OCI-LY1 (cell line): ENCODE measurements around the gene CHMP4B.

ENCODE experiments used
- H2AFZ ChIP-seq: fragments of 200-600 bp; sonication (generic), shearing (Covaris generic); 2 replicates; pipeline ENCODE4 v1.6.0; 2014; ENCODE audit warnings: antibody characterized with exemption, mild to moderate bottlenecking, low read length
- H3F3A ChIP-seq: fragments of 200-600 bp; sonication (generic), shearing (Covaris generic); 2 replicates; pipeline ENCODE4 v1.6.0; 2014; ENCODE audit warnings: mild to moderate bottlenecking, antibody characterized with exemption, low read length, moderate library complexity; ENCODE audit not compliant: insufficient read depth
- H3K27ac ChIP-seq: fragments of 200-600 bp; sonication (generic); 2 replicates; pipeline ENCODE4 v1.5.1; 2014; ENCODE audit warnings: low read length, mixed run types, mild to moderate bottlenecking, low read depth; ENCODE audit not compliant: poor library complexity, severe bottlenecking
- H3K27me3 ChIP-seq: fragments of 200-600 bp; sonication (generic); 2 replicates; pipeline ENCODE4 v1.6.0; 2014; ENCODE audit warnings: antibody characterized with exemption, mild to moderate bottlenecking, low read length, moderate library complexity; ENCODE audit not compliant: insufficient read depth
- H3K36me3 ChIP-seq: fragments of 200-600 bp; sonication (generic); 2 replicates; pipeline ENCODE4 v1.6.1; 2014; ENCODE audit warnings: mild to moderate bottlenecking, antibody characterized with exemption, low read length, moderate library complexity, mixed read lengths; ENCODE audit not compliant: insufficient read depth
- H3K4me1 ChIP-seq: fragments of 200-600 bp; sonication (generic); 2 replicates; pipeline ENCODE4 v1.5.1; 2014; ENCODE audit warnings: mild to moderate bottlenecking, low read length, moderate library complexity; ENCODE audit not compliant: insufficient read depth, severe bottlenecking
- H3K4me2 ChIP-seq: fragments of 200-600 bp; sonication (generic), shearing (Covaris generic); 2 replicates; pipeline ENCODE4 v1.6.1; 2014; ENCODE audit warnings: low read length
- H3K4me3 ChIP-seq: fragments of 200-600 bp; sonication (generic); 2 replicates; pipeline ENCODE4 v1.5.1; 2014; ENCODE audit warnings: low read length, low read depth, mild to moderate bottlenecking, mixed read lengths; ENCODE audit not compliant: poor library complexity, severe bottlenecking
- H3K79me2 ChIP-seq: fragments of 200-600 bp; shearing (Covaris generic); 2 replicates; pipeline ENCODE4 v1.6.1; 2016; ENCODE audit warnings: mixed run types, low read length, mixed read lengths; ENCODE audit not compliant: insufficient read depth
- H3K9ac ChIP-seq: fragments of 200-600 bp; sonication (generic), shearing (Covaris generic); 2 replicates; pipeline ENCODE4 v1.6.1; 2014; ENCODE audit warnings: mild to moderate bottlenecking, low read length, mixed read lengths
- H3K9me2 ChIP-seq: fragments of 200-600 bp; sonication (generic), shearing (Covaris generic); 2 replicates; pipeline ENCODE4 v1.6.1; 2014; ENCODE audit warnings: low read depth, mild to moderate bottlenecking, low read length, mixed read lengths
- H3K9me3 ChIP-seq: fragments of 200-600 bp; shearing (Covaris generic); 2 replicates; pipeline ENCODE4 v1.6.1; 2014; ENCODE audit warnings: low read length, mixed read lengths
- H4K20me1 ChIP-seq: fragments of 200-600 bp; sonication (generic), shearing (Covaris generic); 2 replicates; pipeline ENCODE4 v1.6.0; 2016; ENCODE audit warnings: mild to moderate bottlenecking, low read length; ENCODE audit not compliant: insufficient read depth
- EZH2 ChIP-seq: fragments of 200-600 bp; sonication (generic), shearing (Covaris generic); IDR thresholded peaks from 2 replicates; pipeline ENCODE4 v1.8.0; 2017; ENCODE audit warnings: borderline replicate concordance, mixed run types, mild to moderate bottlenecking, antibody characterized with exemption, low read length, moderate library complexity, mixed read lengths
- TF ChIP-seq, protein P1 (sequence below): fragments of 200-600 bp; sonication (generic), shearing (Covaris generic); IDR thresholded peaks from 2 replicates; pipeline ENCODE4 v1.5.1; 2017; ENCODE audit warnings: mild to moderate bottlenecking, antibody characterized with exemption, low read length, moderate library complexity, mixed read lengths

The CHMP4B gene

GRCh38 chr20:33828326-33828844 is 17.2 kb downstream of the CHMP4B start:
- H3K9ac ChIP-seq: peak overlapping the region; percentile 33; the same call in 1 of the 2 replicates
- H3K4me2 ChIP-seq: peak overlapping the region; percentile 32

DNA sequence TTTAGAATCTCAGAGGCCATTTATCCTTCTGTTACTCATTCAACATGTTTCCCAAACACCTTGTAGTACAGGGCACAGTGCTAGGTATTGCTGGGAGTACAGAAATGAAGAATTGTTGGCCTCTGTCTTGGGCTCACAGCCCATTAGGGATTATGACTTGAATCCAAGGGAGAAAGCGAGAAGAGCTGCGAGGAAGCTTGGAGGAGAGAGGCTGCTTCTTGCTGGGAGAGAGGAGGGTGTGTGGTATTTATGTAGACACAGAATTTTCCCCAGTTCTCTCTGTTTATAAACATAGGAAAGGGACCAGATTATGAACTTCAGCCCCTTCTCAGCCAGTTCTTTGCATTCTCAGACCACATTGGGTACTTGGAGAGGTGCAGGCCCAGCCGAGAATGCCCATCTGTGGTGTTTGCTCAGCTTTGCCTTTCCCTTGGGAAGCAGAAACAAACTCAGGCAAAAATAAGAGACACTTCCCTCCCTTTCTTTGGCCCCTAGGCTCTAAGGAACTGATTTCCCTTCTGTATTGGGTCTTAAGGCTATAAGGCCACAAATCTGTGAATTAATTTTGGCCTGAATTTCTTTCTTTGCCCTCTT is 17.9 kb downstream of the CHMP4B start:
- Histone ChIP-seq H2AFZ (no peak overlapping the region), H3K4me3 (no peak overlapping the region), H3K9ac (peak overlapping the region; percentile 33; the same call in 1 of the 2 replicates), H3K9me2 (no peaks in the 10 kb centered on the region), H3K36me3 (peaks cover 24% of the 10 kb centered on the region), H3K27ac (peak overlapping the region; percentile 70), H3K4me2 (peak overlapping the region; percentile 32; the same call in 1 of the 2 replicates), H3K9me3 (no peaks in the 10 kb centered on the region), H3K4me1 (peaks cover 31% of the 10 kb centered on the region), H4K20me1 (no peaks in the 10 kb centered on the region), H3K79me2 (peaks cover 37% of the 10 kb centered on the region), H3K27me3 (no peaks in the 10 kb centered on the region), H3F3A (no peaks in the 10 kb centered on the region)
- TF ChIP-seq, protein P1, sequence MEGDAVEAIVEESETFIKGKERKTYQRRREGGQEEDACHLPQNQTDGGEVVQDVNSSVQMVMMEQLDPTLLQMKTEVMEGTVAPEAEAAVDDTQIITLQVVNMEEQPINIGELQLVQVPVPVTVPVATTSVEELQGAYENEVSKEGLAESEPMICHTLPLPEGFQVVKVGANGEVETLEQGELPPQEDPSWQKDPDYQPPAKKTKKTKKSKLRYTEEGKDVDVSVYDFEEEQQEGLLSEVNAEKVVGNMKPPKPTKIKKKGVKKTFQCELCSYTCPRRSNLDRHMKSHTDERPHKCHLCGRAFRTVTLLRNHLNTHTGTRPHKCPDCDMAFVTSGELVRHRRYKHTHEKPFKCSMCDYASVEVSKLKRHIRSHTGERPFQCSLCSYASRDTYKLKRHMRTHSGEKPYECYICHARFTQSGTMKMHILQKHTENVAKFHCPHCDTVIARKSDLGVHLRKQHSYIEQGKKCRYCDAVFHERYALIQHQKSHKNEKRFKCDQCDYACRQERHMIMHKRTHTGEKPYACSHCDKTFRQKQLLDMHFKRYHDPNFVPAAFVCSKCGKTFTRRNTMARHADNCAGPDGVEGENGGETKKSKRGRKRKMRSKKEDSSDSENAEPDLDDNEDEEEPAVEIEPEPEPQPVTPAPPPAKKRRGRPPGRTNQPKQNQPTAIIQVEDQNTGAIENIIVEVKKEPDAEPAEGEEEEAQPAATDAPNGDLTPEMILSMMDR: no peak
- TF ChIP-seq EZH2: no peak

More at GRCh38 chr20:33828326-33828844, 17.2 kb downstream of the CHMP4B start:
- H3K27me3 ChIP-seq: no peaks in the 10 kb centered on the region
- no peak for TF ChIP-seq EZH2
- TF ChIP-seq, protein P1: no peak
- no peaks in the 10 kb centered on the region for H3K9me3 ChIP-seq
- peaks cover 31% of the 10 kb centered on the region for H3K4me1 ChIP-seq
- no peaks in the 10 kb centered on the region for H3F3A ChIP-seq
- H3K9me2 ChIP-seq: no peaks in the 10 kb centered on the region
- peak overlapping the region; percentile 70 for H3K27ac ChIP-seq
- H3K79me2 ChIP-seq: peaks cover 43% of the 10 kb centered on the region
- peaks cover 18% of the 10 kb centered on the region for H3K36me3 ChIP-seq
- H4K20me1 ChIP-seq: no peaks in the 10 kb centered on the region
- no peak overlapping the region for H3K4me3 ChIP-seq
- H2AFZ ChIP-seq: no peak overlapping the region

DNA sequence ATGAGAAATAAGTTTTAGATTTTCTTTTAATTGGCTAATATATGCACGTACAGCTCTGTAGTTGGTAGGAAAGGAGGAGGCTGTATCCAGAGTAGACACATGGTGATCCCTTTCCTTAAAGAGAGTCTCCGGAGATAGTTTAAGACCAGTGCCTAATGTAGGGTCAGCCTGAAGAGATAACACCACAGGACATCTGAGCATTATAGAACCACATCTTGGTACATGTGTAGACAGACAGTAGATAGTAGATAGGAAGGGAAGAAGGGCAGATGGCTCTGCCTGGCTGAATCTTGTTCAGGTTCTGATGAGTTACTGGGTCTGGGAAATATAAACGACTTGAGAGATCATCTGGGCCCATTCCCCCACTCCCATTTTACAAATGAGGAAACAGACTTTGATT is 18.5 kb downstream of the CHMP4B start:
- no peak overlapping the region for H2AFZ ChIP-seq
- no peaks in the 10 kb centered on the region for H3K9me2 ChIP-seq
- no peak overlapping the region for H3K4me2 ChIP-seq
- peaks cover 31% of the 10 kb centered on the region for H3K4me1 ChIP-seq
- no peaks in the 10 kb centered on the region for H4K20me1 ChIP-seq
- H3K36me3 ChIP-seq: peaks cover 29% of the 10 kb centered on the region
- TF ChIP-seq, protein P1: no peak
- no peak for TF ChIP-seq EZH2
- peaks cover 41% of the 10 kb centered on the region for H3K79me2 ChIP-seq
- H3F3A ChIP-seq: no peaks in the 10 kb centered on the region
- H3K27ac ChIP-seq: peak overlapping the region; percentile 70
- no peak overlapping the region for H3K4me3 ChIP-seq
- no peaks in the 10 kb centered on the region for H3K27me3 ChIP-seq
- H3K9me3 ChIP-seq: no peaks in the 10 kb centered on the region
- H3K9ac ChIP-seq: no peak overlapping the region
